ENCODE results near the gene COX11.

The COX11 gene

GRCh38 chr17:54967621-54968261 lies 713 bp downstream of the COX11 start:
- peak; percentile 47 for DNase-seq (ENCODE audit: low spot score)

- DNase-seq (ENCODE audit: low spot score) = no peak
Measured at GRCh38 chr17:54956791-54957190, 11.7 kb downstream of the COX11 start.

- no peak for DNase-seq (ENCODE audit: low spot score)
Measured at GRCh38 chr17:54951286-54951685, 17.2 kb downstream of the COX11 start.

DNA sequence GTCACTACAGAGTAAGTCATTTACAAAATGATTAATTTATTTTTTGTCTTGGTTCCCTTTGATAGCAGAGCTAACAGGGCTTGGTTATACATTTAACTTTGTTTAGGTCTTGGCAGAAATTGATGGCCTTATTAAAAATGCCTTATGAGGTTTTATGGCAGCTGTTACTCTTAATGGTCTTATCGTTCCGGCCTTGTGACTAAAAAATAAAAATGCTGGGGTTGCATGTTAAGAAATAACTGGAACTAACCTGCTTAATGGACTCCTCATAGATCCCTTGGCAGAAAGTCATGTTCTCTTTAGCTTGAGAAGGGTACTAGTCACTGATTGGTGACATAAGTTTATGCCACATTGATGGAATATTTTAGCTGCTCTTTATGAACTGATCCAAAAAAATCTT lies 18.3 kb downstream of the COX11 start:
- no peak for DNase-seq (ENCODE audit: low spot score)

GRCh38 chr17:54948380-54948779 lies 20.1 kb downstream of the COX11 start:
- DNase-seq (ENCODE audit: low spot score) = peak; percentile 3

DNA sequence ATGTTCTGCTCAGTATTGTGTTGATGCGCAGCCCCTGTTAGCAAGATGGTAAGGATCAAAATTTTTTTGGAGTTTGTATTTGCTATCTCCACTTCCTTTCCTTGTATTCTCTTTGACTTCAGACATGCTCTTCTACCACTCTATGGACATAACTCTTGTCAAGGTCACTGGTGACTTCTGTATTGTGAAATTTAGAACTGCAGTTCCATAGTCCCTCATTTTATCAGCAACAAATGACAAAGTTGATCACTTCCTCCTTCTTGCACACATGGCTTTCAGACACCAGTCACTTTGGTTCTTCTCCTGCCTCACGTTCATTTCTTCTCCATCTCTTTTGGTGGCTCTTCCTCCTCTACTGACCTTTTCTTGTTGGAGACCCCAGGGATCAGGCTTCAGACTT lies 21.1 kb downstream of the COX11 start:
- no peak for DNase-seq (ENCODE audit: low spot score)

DNA sequence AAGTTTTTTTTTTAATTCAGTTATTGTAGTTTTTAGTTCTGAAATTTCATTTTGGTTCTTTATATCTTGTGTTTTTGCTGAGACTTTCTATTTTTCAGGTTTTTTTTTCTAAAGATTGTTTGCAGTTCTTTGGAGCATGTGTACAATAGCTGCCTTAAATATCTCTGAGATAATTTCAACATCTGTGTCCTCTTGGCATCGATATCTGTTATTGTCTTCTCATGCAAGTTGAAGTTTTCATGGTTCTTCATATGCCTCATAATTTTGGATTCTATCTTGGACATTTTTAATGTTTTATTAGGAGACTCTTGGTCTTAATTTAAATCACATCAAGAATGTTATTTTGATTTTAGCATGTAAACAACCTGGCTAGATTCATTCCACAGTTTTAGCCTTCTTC lies 22.8 kb downstream of the COX11 start:
- DNase-seq (ENCODE audit: low spot score) = no peak

- no peak for DNase-seq (ENCODE audit: low spot score)
Measured at GRCh38 chr17:54945231-54945630, 23.2 kb downstream of the COX11 start.

DNA sequence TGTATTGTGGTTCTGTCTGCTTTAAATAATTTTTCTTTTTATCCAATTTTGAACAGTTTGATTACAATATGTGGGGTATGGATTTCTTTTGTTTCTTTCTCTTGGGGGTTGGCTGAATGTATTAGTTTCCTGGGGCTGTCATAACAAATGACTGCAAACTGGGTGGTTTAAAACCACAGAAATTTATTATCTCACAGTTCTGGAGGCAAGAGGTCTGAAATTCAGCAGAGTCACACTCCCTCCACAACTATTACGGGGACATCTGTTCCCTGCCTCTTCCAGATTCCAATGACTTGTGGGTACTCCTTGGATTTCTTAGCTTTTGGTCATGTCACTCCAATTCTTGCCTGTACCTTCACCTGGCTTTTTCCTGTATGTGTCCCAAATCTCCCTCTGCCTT lies 23.7 kb downstream of the COX11 start:
- no peak for DNase-seq (ENCODE audit: low spot score)

- DNase-seq (ENCODE audit: low spot score) = no peak
Measured at GRCh38 chr17:54941285-54941684, 27.2 kb downstream of the COX11 start.

DNA sequence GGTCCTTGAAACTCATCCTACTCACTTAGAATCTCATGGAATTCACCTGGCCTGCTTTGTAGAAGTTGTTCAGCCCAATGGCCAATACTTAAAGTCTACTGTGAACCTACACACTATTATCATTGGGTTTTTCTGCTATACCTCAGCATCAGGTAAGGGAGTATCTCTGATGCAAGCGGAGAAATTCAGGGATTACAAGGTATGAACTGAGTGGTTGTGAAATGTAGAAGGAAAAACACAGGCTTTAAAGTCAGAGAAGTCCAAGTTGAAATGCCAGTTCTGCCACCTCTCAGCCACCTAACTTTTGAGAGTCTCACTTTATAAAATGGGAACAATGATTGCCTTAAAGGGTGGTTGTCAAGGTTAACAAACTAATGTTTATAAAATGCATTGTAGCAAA lies 31.0 kb downstream of the COX11 start:
- no peak for DNase-seq (ENCODE audit: low spot score)

DNA sequence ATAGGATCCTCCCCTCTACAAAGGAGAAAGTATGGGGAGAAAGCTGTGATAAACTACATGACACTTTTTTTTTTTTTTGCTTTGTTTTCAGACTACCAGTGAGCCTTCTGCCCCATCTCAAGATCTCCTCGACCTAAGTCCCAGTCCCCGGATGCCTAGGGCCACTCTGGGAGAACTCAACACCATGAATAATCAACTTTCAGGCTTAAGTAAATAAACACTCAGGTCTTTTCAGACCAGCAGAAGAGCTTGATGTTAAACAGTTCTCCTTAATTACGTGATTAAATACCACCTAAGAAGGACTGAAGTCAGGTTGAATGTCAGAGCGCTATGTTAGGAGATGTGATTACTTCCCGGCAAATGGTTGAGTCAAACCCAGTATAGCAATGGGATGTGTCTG lies 31.4 kb downstream of the COX11 start:
- no peak for DNase-seq (ENCODE audit: low spot score)

DNA sequence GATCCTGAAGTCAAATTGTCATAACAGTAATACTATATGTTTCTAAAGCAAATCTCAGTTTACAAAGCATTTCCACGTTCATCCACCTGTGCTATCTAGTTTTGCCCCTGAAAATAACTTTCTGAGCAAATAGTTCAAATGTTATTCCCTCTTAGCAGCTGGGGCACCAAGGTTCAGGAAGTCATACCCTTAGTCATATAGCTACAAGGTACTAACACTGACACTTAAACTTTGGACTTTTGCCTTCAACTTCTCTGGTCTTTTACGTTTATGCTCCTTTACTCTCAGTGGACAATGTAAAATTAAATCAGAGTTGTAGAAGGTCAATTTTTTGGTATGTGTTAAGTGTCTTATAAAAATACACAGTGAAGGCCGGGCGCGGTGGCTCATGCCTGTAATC lies 33.0 kb downstream of the COX11 start:
- no peak for DNase-seq (ENCODE audit: low spot score)

GRCh38 chr17:54933921-54934320 lies 34.5 kb downstream of the COX11 start:
- DNase-seq (ENCODE audit: low spot score) = no peak

DNA sequence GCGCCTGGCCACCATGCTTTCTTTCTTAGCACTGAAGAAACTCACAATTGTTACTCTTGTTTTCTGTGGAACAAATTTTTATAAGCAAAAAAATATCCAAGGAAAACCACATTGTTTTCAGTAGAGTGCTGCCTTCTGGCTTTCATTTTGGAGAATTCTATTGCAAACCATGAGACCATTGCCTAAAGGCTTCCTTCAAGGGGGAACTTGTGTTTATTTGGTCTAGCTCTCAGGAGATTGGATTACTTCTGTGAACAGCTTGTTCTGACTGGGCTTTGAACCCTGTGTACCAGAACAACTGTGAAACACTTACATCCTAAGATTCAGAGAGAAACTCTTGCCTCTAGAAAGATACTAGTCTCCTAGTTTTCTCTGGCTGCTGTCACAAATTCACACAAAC lies 35.7 kb downstream of the COX11 start:
- DNase-seq (ENCODE audit: low spot score) = no peak

GRCh38 chr17:54927525-54927924 lies 40.9 kb downstream of the COX11 start:
- DNase-seq (ENCODE audit: low spot score) = no peak

GRCh38 chr17:54924405-54924804 lies 44.0 kb downstream of the COX11 start:
- DNase-seq (ENCODE audit: low spot score) = no peak

- no peak for DNase-seq (ENCODE audit: low spot score)
Measured at GRCh38 chr17:54920819-54921218, 47.6 kb downstream of the COX11 start.

DNA sequence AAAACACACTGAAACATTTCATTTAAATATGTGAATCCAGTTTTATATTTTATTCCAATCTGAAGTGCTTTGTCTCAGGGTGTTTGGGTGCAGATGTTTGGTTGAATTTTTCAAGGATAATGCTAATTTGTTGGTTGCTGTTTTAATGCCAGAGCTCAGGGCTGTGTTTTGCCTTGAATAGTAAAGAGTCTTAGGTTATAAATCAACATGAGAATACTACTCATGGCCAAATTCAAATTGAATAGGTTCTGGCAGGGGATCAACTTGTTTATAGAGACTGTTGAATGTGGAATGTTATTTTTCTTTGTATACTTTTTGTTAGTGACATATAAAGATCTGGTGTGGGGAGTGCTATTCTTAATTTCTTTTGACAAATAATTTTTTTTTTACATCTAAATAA lies 49.0 kb downstream of the COX11 start:
- no peak for DNase-seq (ENCODE audit: low spot score)

DNA sequence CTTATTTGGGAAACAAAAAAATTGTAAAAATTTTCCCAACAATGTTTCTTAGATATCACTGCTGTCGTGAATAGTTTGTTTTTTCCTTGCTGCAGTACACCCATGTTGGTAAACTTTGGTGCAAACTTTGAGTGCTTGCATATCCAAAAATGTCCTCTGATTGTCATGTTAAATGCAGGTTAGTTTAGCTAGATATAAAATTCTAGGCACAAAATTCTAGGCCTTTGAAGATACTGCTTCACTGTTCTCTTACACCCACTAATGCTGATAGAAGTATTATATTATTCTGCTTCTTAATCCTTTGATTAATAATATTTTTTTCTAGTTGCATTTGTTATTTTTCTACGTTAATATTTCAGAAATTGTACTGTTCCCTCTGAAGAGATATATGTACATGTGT lies 51.7 kb downstream of the COX11 start:
- no peak for DNase-seq (ENCODE audit: low spot score)
